NCI-H226 (cell line): ENCODE measurements around the gene SPOCK1.

Experiments
- DNase-seq: peaks from one replicate; pipeline ENCODE4 v3.0.0-alpha.2; 2015

The SPOCK1 gene

GRCh38 chr5:137290373-137290772, 208.8 kb downstream of the SPOCK1 start:
- DNase-seq: no peak

- no peak for DNase-seq
These were observed 209.3 kb downstream of the SPOCK1 start for GRCh38 chr5:137289856-137290255.

- DNase-seq: no peak
These were observed 211.6 kb downstream of the SPOCK1 start for GRCh38 chr5:137287569-137287968.

- no peak for DNase-seq
These were observed 213.0 kb downstream of the SPOCK1 start for GRCh38 chr5:137286025-137286610.

GRCh38 chr5:137283801-137284200, 215.3 kb downstream of the SPOCK1 start:
- no peak for DNase-seq

GRCh38 chr5:137282216-137282615, 216.9 kb downstream of the SPOCK1 start:
- peak; percentile 13 for DNase-seq

- DNase-seq: no peak
These were observed 217.9 kb downstream of the SPOCK1 start for GRCh38 chr5:137281201-137281600.

- no peak for DNase-seq
These were observed 218.5 kb downstream of the SPOCK1 start for GRCh38 chr5:137280656-137281055.

GRCh38 chr5:137279521-137280231, 219.4 kb downstream of the SPOCK1 start:
- DNase-seq: no peak

- no peak for DNase-seq
These were observed 220.7 kb downstream of the SPOCK1 start for GRCh38 chr5:137278476-137278875.

GRCh38 chr5:137275083-137275482, 224.0 kb downstream of the SPOCK1 start:
- DNase-seq: no peak

- no peak for DNase-seq
These were observed 225.6 kb downstream of the SPOCK1 start for GRCh38 chr5:137273511-137273910.

GRCh38 chr5:137272831-137273230, 226.3 kb downstream of the SPOCK1 start:
- DNase-seq: no peak

GRCh38 chr5:137269946-137270345, 229.2 kb downstream of the SPOCK1 start:
- DNase-seq: no peak

GRCh38 chr5:137269274-137269673, 229.9 kb downstream of the SPOCK1 start:
- DNase-seq: no peak

- no peak for DNase-seq
These were observed 230.5 kb downstream of the SPOCK1 start for GRCh38 chr5:137268646-137269045.

- DNase-seq: no peak
These were observed 232.9 kb downstream of the SPOCK1 start for GRCh38 chr5:137266186-137266585.

GRCh38 chr5:137265457-137265856, 233.7 kb downstream of the SPOCK1 start:
- no peak for DNase-seq

- DNase-seq: no peak
These were observed 234.6 kb downstream of the SPOCK1 start for GRCh38 chr5:137264573-137264972.

- no peak for DNase-seq
These were observed 235.1 kb downstream of the SPOCK1 start for GRCh38 chr5:137264041-137264440.

GRCh38 chr5:137263371-137264005, 235.6 kb downstream of the SPOCK1 start:
- no peak for DNase-seq

GRCh38 chr5:137262818-137263217, 236.3 kb downstream of the SPOCK1 start:
- DNase-seq: no peak

GRCh38 chr5:137260820-137261695, 238.1 kb downstream of the SPOCK1 start:
- DNase-seq: no peak
